ENCODE measurements around the gene CHST11. TPM values are rescaled to one million over a fixed set of nuclear protein-coding genes. Genes with fewer than 3 reads are reported as not detected.

Gene CHST11
- total and polyA plus RNA-seq, 9 of the 15 experiments (the other 6 are each of a cell fraction or from before 2014, with no cell fraction given), result 2.3 to 38.7 (median 15.0) TPM

DNA sequence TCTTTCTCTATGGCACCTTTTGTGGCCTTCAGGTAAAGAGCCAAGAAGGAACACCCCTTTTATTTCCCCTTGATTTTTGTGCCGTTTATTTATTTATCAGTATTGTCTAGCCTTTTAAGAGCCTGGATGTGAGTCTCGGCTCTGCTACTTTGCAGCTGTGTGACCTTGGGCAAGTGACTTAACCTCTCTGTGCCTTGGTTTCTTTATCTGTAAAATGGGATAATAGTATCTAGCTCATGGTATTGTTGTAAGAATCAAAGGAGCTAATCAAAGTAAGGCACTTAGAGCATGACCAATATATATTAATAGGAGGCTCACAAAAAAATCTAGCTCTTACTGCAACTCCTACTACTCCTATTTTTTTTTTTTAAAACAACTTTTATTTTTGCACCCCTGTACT is 179.7 kb downstream of the CHST11 start:
- Histone ChIP-seq H3K4me2 (ENCODE audit: insufficient read depth, low read length) (no peak overlapping the region), H3K4me3 (no peak overlapping the region), H3K9me1 (ENCODE audit: control insufficient read depth, insufficient read depth, low read length) (no peaks in the 10 kb centered on the region), H3K27me3 (ENCODE audit: control insufficient read depth in 2 of 2, insufficient read depth in 2 of 2, low read length in 2 of 2) (no peaks in the 10 kb centered on the region), H3K27ac (ENCODE audit: extremely low read depth, low read depth, low read length) (no peak overlapping the region), H3K9ac (ENCODE audit: insufficient read depth in 1 of 2, low read depth in 2 of 2, low read length in 2 of 2) (no peak overlapping the region), H3K79me2 (ENCODE audit: control insufficient read depth, insufficient read depth, low read length) (peaks cover 31% of the 10 kb centered on the region), H3K36me3 (ENCODE audit: control insufficient read depth, insufficient read depth, low read length) (peaks cover 9% of the 10 kb centered on the region; the same call in 2 of the 3 replicates), H3K4me1 (replicated peaks in 1 of 2; ENCODE audit: control insufficient read depth in 2 of 2, insufficient read depth in 2 of 2, low read length in 2 of 2) (peaks cover 4 to 9% of the 10 kb centered on the region in 2 experiments; a peak in 2 of 5 replicates), H3K9me3 (replicated peaks; ENCODE audit: control insufficient read depth, insufficient read depth, low read depth, low read length) (peaks cover 2% of the 10 kb centered on the region; the same call in 1 of the 2 replicates), H4K20me1 (replicated peaks; ENCODE audit: control insufficient read depth, insufficient read depth, low read length) (no peaks in the 10 kb centered on the region), H2AFZ (ENCODE audit: low read depth, low read length) (no peak overlapping the region)
- ChIA-PET POLR2A (interaction anchor here (0.6 kb wide), 1 partner anchor 48 kb away, joined by 3 read pairs; no protein-coding TSS in a partner anchor), CTCF (ENCODE audit: low intra/inter-chr PET ratio) (interaction anchor here (0.5 kb wide), 1 partner anchor 115 kb away, joined by 3 read pairs; no protein-coding TSS in a partner anchor)
- 84% methylated on average over 2 of the region's 2 CpGs for WGBS (ENCODE audit: insufficient coverage, low coverage, missing lambda C conversion rate)
- DNase-seq (ENCODE audit: extremely low read depth in 1 of 4, low spot score in 3 of 4) (no peak), ATAC-seq (no peak), FAIRE-seq (peak; percentile 15)
- BruUV-seq (replicated peaks), result no TSS peak
- TF ChIP-seq THRA (IDR thresholded peaks at IDR 0.05) (no peak), KDM1A (IDR thresholded peaks at IDR 0.05) (peak; percentile 61 to 79), ZBED1 (IDR thresholded peaks at IDR 0.05) (no peak), BCOR (IDR thresholded peaks at IDR 0.05) (peak; percentile 90), MEF2A (IDR thresholded peaks at IDR 0.05; ENCODE audit: control insufficient read depth, low read depth, low read length) (no peak), HNRNPH1 (optimal IDR thresholded peaks at IDR 0.05; ENCODE audit: low read depth, low read length) (no peak), SMARCA5 (IDR thresholded peaks at IDR 0.05) (peak; percentile 84), GATAD2B (IDR thresholded peaks at IDR 0.05; ENCODE audit: borderline replicate concordance) (no peak), ADNP (tag; IDR thresholded peaks at IDR 0.05) (peak; percentile 82), NFIC (IDR thresholded peaks at IDR 0.05) (no peak), RCOR1 (IDR thresholded peaks at IDR 0.05; ENCODE audit: borderline replicate concordance in 1 of 2, low read depth in 2 of 2, low read length in 2 of 2) (0 out of 4 replicates have a peak, but pooled peaks of 1 of the 2 experiments have one; percentile 17), HDAC2 (IDR thresholded peaks at IDR 0.05) (0 out of 2 replicates have a peak, but pooled peaks have one; percentile 37), RBM25 (IDR thresholded peaks at IDR 0.05; ENCODE audit: low read depth, low read length, severe bottlenecking) (peak; percentile 98), NFYB (IDR thresholded peaks at IDR 0.05; ENCODE audit: extremely low read depth, insufficient read length) (no peak), ZFP36 (IDR thresholded peaks at IDR 0.05; ENCODE audit: low read depth, low read length, partially characterized antibody) (peak; percentile 85), ZSCAN32 (CRISPR knock-in tag; IDR thresholded peaks at IDR 0.05) (no peak)
- TF ChIP-seq, protein P1, sequence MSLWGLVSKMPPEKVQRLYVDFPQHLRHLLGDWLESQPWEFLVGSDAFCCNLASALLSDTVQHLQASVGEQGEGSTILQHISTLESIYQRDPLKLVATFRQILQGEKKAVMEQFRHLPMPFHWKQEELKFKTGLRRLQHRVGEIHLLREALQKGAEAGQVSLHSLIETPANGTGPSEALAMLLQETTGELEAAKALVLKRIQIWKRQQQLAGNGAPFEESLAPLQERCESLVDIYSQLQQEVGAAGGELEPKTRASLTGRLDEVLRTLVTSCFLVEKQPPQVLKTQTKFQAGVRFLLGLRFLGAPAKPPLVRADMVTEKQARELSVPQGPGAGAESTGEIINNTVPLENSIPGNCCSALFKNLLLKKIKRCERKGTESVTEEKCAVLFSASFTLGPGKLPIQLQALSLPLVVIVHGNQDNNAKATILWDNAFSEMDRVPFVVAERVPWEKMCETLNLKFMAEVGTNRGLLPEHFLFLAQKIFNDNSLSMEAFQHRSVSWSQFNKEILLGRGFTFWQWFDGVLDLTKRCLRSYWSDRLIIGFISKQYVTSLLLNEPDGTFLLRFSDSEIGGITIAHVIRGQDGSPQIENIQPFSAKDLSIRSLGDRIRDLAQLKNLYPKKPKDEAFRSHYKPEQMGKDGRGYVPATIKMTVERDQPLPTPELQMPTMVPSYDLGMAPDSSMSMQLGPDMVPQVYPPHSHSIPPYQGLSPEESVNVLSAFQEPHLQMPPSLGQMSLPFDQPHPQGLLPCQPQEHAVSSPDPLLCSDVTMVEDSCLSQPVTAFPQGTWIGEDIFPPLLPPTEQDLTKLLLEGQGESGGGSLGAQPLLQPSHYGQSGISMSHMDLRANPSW (CRISPR knock-in tag; IDR thresholded peaks at IDR 0.05), result no peak
- TF ChIP-seq, protein P2, sequence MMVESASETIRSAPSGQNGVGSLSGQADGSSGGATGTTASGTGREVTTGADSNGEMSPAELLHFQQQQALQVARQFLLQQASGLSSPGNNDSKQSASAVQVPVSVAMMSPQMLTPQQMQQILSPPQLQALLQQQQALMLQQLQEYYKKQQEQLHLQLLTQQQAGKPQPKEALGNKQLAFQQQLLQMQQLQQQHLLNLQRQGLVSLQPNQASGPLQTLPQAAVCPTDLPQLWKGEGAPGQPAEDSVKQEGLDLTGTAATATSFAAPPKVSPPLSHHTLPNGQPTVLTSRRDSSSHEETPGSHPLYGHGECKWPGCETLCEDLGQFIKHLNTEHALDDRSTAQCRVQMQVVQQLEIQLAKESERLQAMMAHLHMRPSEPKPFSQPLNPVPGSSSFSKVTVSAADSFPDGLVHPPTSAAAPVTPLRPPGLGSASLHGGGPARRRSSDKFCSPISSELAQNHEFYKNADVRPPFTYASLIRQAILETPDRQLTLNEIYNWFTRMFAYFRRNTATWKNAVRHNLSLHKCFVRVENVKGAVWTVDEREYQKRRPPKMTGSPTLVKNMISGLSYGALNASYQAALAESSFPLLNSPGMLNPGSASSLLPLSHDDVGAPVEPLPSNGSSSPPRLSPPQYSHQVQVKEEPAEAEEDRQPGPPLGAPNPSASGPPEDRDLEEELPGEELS (CRISPR knock-in tag; IDR thresholded peaks at IDR 0.05; ENCODE audit: borderline replicate concordance), result no peak
- intact Hi-C loops (cut with micrococcal nuclease) (no loop called here), in situ Hi-C loops (cut with MboI) (no loop called here)
